Dermis blood vessel endothelial cell (primary cell): ENCODE measurements around the gene KRT71. TPM values are rescaled to one million over a fixed set of nuclear protein-coding genes. Genes with fewer than 3 reads are reported as not detected.

Source experiments
- DNase-seq: peaks from one replicate; pipeline ENCODE4 v3.0.0; 2010
- total RNA-seq: library from RNA; depleted of rRNA; stranded (reverse); fragments of >200 nt; gene quantifications from 2 replicates; pipeline ENCODE4 v1.2.3, GENCODE V29; 2014

The KRT71 gene
- total RNA-seq, 1 donor from 2014 or later: not detected

- no peak for DNase-seq
Observed at GRCh38 chr12:52537101-52537500, 15.8 kb downstream of the KRT71 start.

DNA sequence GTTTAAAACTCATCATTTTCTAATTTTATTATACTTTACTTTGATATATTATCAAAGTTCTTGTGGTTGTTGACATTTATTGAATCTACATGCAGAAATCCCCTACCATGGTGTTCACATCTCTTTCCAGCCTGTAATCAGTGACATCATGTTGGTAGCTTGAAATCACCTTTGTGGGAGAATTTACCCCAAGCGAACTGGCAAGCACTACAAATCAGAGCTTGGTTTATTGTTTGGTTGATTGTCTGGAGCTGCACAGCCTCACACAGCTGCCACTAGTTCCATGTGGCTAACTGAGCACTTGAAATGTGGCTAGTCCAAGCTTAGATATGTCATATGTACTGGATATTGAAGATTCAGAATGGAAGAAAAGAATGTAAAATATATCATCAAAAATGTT, 17.4 kb downstream of the KRT71 start:
- no peak for DNase-seq

- DNase-seq: no peak
Observed at GRCh38 chr12:52534482-52534881, 18.5 kb downstream of the KRT71 start.

DNA sequence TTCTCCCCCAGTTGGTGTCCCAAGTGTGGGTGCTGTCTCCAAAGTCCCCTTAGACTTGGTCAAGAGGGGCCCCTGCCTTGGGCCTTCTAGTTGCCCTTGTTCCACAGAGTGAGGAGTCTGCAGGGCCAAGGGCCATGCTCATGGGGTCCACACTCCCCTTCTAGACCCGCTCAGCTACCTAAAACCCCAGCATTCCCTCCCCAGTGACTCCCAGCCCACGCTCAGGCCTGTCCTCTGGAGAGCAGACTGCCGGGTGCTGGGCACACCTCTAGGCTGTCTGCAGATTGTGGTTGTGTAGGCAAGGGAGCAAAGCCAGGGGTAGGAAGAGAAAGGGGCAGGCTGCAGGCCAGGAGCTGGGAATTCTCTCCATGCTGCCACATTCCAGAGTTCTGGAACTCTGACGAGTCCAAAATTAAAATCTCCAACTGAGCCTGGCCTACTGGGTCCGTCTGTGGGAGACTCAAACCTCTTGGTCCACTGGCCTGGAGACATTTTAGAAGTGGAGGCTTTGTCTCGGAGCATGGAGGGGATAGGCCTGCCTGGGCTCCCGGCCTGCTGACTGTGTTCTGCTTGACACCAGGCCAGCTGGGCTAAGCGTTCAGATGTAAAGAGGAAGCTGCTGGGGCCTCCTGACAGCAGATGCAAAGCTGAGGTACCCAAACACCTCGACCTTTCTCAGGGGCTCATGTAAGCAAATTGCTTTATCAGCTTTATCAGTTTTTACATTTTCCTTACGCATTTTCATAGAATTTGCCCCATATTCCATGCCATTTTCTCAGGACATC, 19.1 kb downstream of the KRT71 start:
- DNase-seq: no peak

GRCh38 chr12:52532636-52533035, 20.3 kb downstream of the KRT71 start:
- DNase-seq: no peak

DNA sequence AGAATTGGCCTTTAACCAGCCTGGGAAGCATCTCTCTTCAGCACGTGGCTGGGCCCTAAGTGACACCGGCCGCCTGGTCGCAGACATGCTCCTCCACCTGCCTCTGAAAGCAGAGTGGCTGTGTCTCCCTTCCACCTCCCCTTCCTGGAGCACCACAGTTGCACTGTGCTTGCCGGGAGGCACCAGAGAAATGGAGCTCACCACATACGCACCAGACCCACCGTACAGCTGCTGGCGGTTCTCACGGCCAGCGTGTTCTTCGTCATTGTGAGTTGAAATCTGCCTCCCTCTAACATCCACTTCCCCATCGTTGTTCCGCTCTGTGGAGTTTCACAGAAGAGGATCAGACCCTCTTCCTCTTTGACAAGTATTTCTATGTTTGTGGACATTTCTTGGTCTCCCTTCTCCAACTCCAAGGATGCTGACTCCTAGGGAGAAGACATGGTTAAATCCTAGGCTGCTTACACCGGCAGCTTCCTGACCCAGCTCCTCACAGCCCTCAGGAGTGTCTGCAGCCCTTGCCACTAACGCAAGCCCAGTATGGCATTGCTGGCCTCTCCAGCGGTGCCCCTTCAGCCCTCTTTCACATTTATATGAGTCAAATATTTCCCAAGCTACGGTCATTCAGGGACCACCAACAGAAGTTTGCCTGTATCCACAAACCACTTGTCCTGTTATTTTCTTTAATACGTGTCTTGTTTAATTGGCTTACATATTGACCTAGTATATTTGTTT, 21.2 kb downstream of the KRT71 start:
- DNase-seq: no peak

GRCh38 chr12:52530905-52531304, 22.0 kb downstream of the KRT71 start:
- no peak for DNase-seq

GRCh38 chr12:52530366-52530765, 22.6 kb downstream of the KRT71 start:
- no peak for DNase-seq

GRCh38 chr12:52529846-52530245, 23.1 kb downstream of the KRT71 start:
- DNase-seq: no peak

DNA sequence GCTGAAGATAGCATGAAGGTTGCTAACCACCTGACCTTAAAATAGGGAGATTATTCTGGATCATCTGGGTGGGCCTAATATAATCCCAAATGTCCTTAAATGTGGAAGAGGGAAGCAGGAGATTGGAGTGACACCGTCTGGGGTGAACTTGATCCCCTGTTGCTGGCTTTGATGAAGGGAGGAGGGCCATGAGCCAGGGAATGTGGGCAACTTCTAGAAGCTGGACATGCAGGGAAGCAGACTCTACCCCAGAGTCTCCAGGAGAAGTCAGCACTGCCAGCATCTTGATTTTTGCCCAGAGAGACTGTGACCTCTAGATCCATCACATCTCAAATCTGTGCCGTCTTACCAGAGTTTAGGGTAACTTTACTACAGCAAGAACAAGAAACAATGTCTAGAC, 23.5 kb downstream of the KRT71 start:
- DNase-seq: no peak

GRCh38 chr12:52528641-52529143, 24.3 kb downstream of the KRT71 start:
- DNase-seq: no peak

DNA sequence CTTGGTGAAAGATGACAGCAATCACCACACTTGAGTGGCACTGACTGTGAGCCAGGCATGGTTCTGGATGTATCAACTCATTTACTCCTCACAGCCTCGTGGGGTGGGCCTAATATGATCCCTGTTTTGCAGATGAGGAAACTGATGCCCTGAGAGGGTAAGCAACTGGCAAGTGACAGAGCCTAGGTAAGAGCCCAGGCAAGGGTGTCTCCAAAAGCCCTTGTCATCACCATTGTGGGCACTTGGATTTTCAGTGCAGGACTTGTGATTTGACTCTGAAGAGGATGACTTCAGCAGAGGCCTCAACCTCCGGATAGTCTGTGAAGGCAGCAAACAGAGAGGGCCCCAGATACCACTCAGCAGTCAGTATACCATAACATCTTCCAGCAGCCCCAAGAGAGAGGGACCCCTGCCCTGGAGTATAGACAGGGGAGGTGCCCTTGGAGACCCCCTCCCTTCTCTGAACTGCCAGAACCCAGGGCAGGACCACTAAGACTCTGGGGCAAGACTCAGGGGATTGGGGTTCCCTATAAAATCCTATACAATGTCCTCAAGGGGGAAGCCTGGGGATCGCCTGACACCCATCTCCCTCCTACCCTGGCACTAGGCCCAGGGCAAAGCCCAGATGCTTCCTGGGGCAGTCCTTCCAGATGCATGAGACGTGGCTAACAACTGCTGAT, 25.7 kb downstream of the KRT71 start:
- DNase-seq: no peak

DNA sequence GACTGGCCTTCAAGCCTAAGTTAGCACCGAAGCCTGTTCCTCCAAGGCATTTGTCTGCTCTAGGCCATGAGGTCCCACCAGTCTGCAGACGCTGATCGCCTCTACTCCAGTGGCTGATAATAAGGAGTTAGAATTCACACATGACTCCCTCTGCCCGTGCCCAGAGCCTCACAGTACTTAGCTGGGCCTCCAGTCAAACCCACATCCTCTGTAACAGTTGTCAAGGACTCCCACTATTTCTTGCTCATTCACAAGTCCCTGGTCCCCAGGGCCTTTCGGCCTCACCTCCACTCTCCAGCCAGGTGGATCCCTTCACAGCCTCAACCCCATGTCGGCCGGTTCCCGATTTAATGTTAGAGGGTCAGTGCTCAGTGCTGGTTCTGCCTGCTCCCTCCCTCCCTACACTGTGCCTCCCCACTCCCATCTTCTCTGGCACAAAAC, 26.4 kb downstream of the KRT71 start:
- DNase-seq: no peak

GRCh38 chr12:52525661-52526499, 27.1 kb downstream of the KRT71 start:
- DNase-seq: no peak

DNA sequence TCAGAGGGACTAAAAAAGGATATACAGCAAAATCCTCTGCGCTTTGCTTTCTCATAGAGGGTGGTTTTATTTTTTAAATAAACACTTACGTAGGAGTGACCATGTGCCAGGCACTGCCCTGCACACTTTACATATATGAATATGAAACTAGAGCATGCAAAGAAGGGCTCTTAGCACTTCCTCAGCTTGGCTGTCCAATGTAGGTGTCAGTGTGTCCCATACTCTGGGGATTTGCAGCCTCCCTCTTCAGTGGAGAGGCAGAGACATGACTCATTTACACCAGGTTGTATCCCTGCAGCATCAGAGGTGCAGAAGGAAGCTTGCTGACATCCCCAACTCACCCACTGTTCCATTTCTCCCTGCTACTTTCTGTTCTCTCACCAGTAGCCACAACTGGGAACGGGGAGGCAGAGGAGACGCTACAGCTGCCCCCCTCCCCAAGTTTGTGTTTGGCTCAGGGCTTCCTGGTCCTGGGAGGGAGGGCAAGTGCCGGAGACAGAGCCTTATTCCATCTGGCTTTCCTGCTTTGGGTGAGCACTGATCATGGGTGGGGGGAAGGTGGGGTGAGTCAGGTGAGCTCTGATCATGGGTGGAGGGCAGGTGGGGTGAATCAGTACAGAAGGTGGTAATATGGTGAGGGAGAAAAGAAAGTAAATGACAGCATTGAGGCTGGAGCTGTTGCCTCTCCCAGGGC, 27.9 kb downstream of the KRT71 start:
- no peak for DNase-seq

DNA sequence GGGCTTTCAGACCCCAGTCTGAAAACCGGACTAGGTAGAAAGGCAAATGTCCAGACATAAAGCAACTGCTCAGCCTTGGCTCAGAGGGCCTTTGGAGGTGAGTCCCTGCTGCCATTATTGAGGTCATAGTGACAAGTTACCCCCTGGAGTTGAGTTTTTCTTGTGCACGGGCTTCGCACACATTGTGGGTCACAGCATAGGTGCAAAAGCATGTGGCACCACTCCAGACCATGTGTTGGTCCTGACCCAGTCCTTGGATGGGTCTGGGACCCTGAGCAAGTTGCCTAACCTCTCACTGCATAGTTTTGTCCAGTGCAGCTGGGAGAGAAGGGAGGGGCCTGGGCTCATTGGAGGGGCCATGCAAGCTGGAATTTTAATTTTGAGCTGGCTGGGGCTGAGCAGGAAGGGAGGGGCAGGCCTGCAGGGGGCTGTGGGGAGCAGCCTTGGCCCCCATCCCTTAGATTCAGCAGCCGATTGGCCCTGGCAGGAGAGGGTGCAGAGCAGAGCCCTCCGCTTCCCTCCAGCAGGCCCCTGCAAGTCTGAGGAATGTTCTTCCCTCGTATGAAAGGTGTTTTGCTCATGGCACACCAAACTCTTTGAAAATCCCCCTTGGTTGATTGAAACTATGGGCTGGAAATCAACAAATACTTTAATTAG, 28.6 kb downstream of the KRT71 start:
- no peak for DNase-seq

GRCh38 chr12:52523824-52524223, 29.1 kb downstream of the KRT71 start:
- DNase-seq: no peak

- DNase-seq: no peak
Observed at GRCh38 chr12:52522346-52523011, 30.5 kb downstream of the KRT71 start.

GRCh38 chr12:52521568-52522266, 31.2 kb downstream of the KRT71 start:
- DNase-seq: no peak

GRCh38 chr12:52521175-52521567, 31.8 kb downstream of the KRT71 start:
- DNase-seq: no peak
